Measurements from ENCODE around the gene TRIM29. TPM values are rescaled to one million over a fixed set of nuclear protein-coding genes. Genes with fewer than 3 reads are reported as not detected.

TRIM29 gene
- total RNA-seq, 1 experiment from 2014 or later, result 4.3 TPM

- no peak overlapping the region for H3K27ac Mint-ChIP-seq (ENCODE audit: unreplicated experiment)
- DNase-seq, result no peak
- H3K4me3 Mint-ChIP-seq (ENCODE audit: unreplicated experiment), result no peak overlapping the region
- H3K36me3 Mint-ChIP-seq (ENCODE audit: insufficient read depth, unreplicated experiment), result no peaks in the 10 kb centered on the region
- peaks cover 12% of the 10 kb centered on the region; the same call in 1 of the 2 replicates for H3K4me1 ChIP-seq
- H3K4me3 ChIP-seq (ENCODE audit: low read depth, low read length), result no peak overlapping the region
- H3K9me3 Mint-ChIP-seq (ENCODE audit: unreplicated experiment), result no peaks in the 10 kb centered on the region
- no peak for TF ChIP-seq CTCF (IDR thresholded peaks at IDR 0.05; ENCODE audit: insufficient read depth in 1 of 2, low read depth in 1 of 2, low read length in 1 of 2, severe bottlenecking in 1 of 2, unreplicated experiment in 1 of 2)
- H3K27me3 Mint-ChIP-seq (ENCODE audit: insufficient read depth, unreplicated experiment), result peaks cover 3% of the 10 kb centered on the region
- H3K36me3 ChIP-seq (ENCODE audit: control insufficient read depth, insufficient read depth, low read length), result no peaks in the 10 kb centered on the region
- intact Hi-C loops (cut with micrococcal nuclease; ENCODE audit: unreplicated experiment), result no loop called here
- ChIA-PET POLR2A (no interaction called here), CTCF (interaction anchor here (1.2 kb wide), 1 partner anchor 13 kb away, joined by 3 read pairs; no protein-coding TSS in a partner anchor)
- BruUV-seq (replicated peaks), result no TSS peak
- H3K27me3 ChIP-seq (replicated peaks; ENCODE audit: control insufficient read depth, insufficient read depth, low read length), result no peaks in the 10 kb centered on the region
- H3K4me1 Mint-ChIP-seq (ENCODE audit: low read depth, unreplicated experiment), result peaks cover 7% of the 10 kb centered on the region
- no peaks in the 10 kb centered on the region for H3K9me3 ChIP-seq
Observed at GRCh38 chr11:120095516-120095915, 42.4 kb downstream of the TRIM29 start.

- Histone ChIP-seq H3K4me3 (ENCODE audit: low read depth, low read length) (no peak overlapping the region), H3K27me3 (replicated peaks; ENCODE audit: control insufficient read depth, insufficient read depth, low read length) (no peaks in the 10 kb centered on the region), H3K36me3 (ENCODE audit: control insufficient read depth, insufficient read depth, low read length) (no peaks in the 10 kb centered on the region), H3K4me1 (peaks cover 4% of the 10 kb centered on the region; the same call in 1 of the 2 replicates), H3K9me3 (peaks cover 2% of the 10 kb centered on the region; the same call in 1 of the 2 replicates)
- BruUV-seq (replicated peaks), result no TSS peak
- ChIA-PET POLR2A (no interaction called here), CTCF (interaction anchor here (1.0 kb wide), 1 partner anchor 20 kb away, joined by 4 read pairs; no protein-coding TSS in a partner anchor)
- Mint-ChIP-seq H3K36me3 (ENCODE audit: insufficient read depth, unreplicated experiment) (no peaks in the 10 kb centered on the region), H3K4me1 (ENCODE audit: low read depth, unreplicated experiment) (peaks cover 3% of the 10 kb centered on the region), H3K9me3 (ENCODE audit: unreplicated experiment) (no peaks in the 10 kb centered on the region), H3K27me3 (ENCODE audit: insufficient read depth, unreplicated experiment) (peaks cover 10% of the 10 kb centered on the region), H3K27ac (ENCODE audit: unreplicated experiment) (no peak overlapping the region), H3K4me3 (ENCODE audit: unreplicated experiment) (no peak overlapping the region)
- intact Hi-C loops (cut with micrococcal nuclease; ENCODE audit: unreplicated experiment), result no loop called here
- TF ChIP-seq CTCF (IDR thresholded peaks at IDR 0.05; ENCODE audit: insufficient read depth in 1 of 2, low read depth in 1 of 2, low read length in 1 of 2, severe bottlenecking in 1 of 2, unreplicated experiment in 1 of 2), result no peak
- DNase-seq, result no peak
Observed at GRCh38 chr11:120091701-120092100, 46.2 kb downstream of the TRIM29 start.

DNA sequence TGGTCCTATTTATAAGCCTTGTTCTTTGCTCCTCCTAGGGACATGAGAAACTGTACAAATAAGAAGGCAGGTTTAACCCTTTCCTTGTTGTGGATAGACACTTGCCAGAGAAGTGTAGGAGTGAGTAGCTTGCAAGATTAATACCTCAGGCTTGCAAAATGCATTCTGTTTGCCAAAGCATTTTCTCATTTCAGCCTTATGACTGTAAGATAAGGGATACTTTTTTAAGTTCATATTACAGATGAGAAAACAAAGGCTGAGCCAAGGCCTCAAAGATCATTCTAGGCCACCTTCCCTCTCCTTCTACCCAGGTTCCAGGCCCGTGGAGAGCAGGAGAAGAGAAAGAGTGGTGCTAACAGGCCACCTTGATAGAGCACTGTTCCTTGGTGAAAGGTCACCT lies 46.8 kb downstream of the TRIM29 start:
- H3K9me3 Mint-ChIP-seq (ENCODE audit: unreplicated experiment), result peaks cover under 1% of the 10 kb centered on the region
- no peaks in the 10 kb centered on the region for H3K27me3 ChIP-seq (replicated peaks; ENCODE audit: control insufficient read depth, insufficient read depth, low read length)
- no peak overlapping the region for H3K4me3 ChIP-seq (ENCODE audit: low read depth, low read length)
- no peaks in the 10 kb centered on the region for H3K36me3 ChIP-seq (ENCODE audit: control insufficient read depth, insufficient read depth, low read length)
- ChIA-PET POLR2A (no interaction called here), CTCF (no interaction called here)
- intact Hi-C loops (cut with micrococcal nuclease; ENCODE audit: unreplicated experiment), result no loop called here
- H3K27me3 Mint-ChIP-seq (ENCODE audit: insufficient read depth, unreplicated experiment), result peaks cover 13% of the 10 kb centered on the region
- no peak for TF ChIP-seq CTCF (IDR thresholded peaks at IDR 0.05; ENCODE audit: insufficient read depth in 1 of 2, low read depth in 1 of 2, low read length in 1 of 2, severe bottlenecking in 1 of 2, unreplicated experiment in 1 of 2)
- no peak overlapping the region for H3K4me3 Mint-ChIP-seq (ENCODE audit: unreplicated experiment)
- BruUV-seq (replicated peaks), result no TSS peak
- no peak overlapping the region for H3K27ac Mint-ChIP-seq (ENCODE audit: unreplicated experiment)
- H3K9me3 ChIP-seq, result peaks cover 8% of the 10 kb centered on the region
- no peaks in the 10 kb centered on the region for H3K4me1 ChIP-seq
- DNase-seq, result no peak
- H3K4me1 Mint-ChIP-seq (ENCODE audit: low read depth, unreplicated experiment), result no peaks in the 10 kb centered on the region
- no peaks in the 10 kb centered on the region for H3K36me3 Mint-ChIP-seq (ENCODE audit: insufficient read depth, unreplicated experiment)

Data from Caco-2 (cell line).